H1 (cell line): ENCODE measurements around the gene XAGE3. TPM values are rescaled to one million over a fixed set of nuclear protein-coding genes. Genes with fewer than 3 reads are reported as not detected.

Source experiments
- CTCF ChIA-PET: fragments of 300-600 bp; sonication (Branson Sonifier 250); formaldehyde crosslinking; loops from one replicate; lab custom pipeline; 2021; ENCODE audit not compliant: partially characterized antibody; lab: Charles Lee
- POLR2A ChIA-PET: fragments of 300-600 bp; sonication (Branson Sonifier 250); formaldehyde crosslinking; loops from one replicate; lab custom pipeline; 2021; ENCODE audit warnings: inconsistent platforms; ENCODE audit not compliant: partially characterized antibody; lab: Charles Lee
- DNase-seq, 2 experiments: peaks; one replicate each; pipeline versions ENCODE4 v3.0.0 to v3.0.0-alpha.2; 2010 to 2022; ENCODE audit warnings: low spot score in 2 of 2, low read depth in 1 of 2, mixed read lengths in 1 of 2
- FAIRE-seq: peaks from 2 replicates; lab custom pipeline; 2011; peaks lifted over from hg19 to GRCh38; lab: Jason Lieb, UNC
- H2AFZ ChIP-seq: 2 replicates; pipeline ENCODE4 v1.8.1; 2012; ENCODE audit warnings: low read length, inconsistent platforms
- H2AK5ac ChIP-seq: 2 replicates; pipeline ENCODE4 v1.6.1; 2013; ENCODE audit warnings: low read depth, low read length
- H2BK120ac ChIP-seq: replicated peaks from 2 replicates; pipeline ENCODE3; 2013; ENCODE audit warnings: low read depth, low read length, inconsistent platforms
- H2BK12ac ChIP-seq: 2 replicates; pipeline ENCODE4 v1.6.1; 2013; ENCODE audit warnings: low read depth, low read length
- H2BK15ac ChIP-seq: 2 replicates; pipeline ENCODE4 v1.6.1; 2013; ENCODE audit warnings: low read length
- H2BK20ac ChIP-seq: 2 replicates; pipeline ENCODE4 v1.6.1; 2013; ENCODE audit warnings: low read length
- H2BK5ac ChIP-seq: 2 replicates; pipeline ENCODE4 v1.6.1; 2013; ENCODE audit warnings: low read depth, low read length
- H3K14ac ChIP-seq: 2 replicates; pipeline ENCODE4 v1.6.1; 2013; ENCODE audit warnings: inconsistent platforms; ENCODE audit not compliant: insufficient read length
- H3K18ac ChIP-seq: 2 replicates; pipeline ENCODE4 v1.6.1; 2013; ENCODE audit warnings: low read length; ENCODE audit errors: extremely low read depth
- H3K23ac ChIP-seq: 2 replicates; pipeline ENCODE4 v1.6.1; 2013; ENCODE audit warnings: inconsistent platforms; ENCODE audit not compliant: insufficient read length
- H3K23me2 ChIP-seq: 2 replicates; pipeline ENCODE4 v1.6.1; 2013; ENCODE audit warnings: low read depth, low read length
- H3K27ac ChIP-seq: 2 replicates; pipeline ENCODE4 v1.6.1; 2011; ENCODE audit warnings: low read depth, low read length, inconsistent platforms
- H3K27me3 ChIP-seq, 4 experiments: replicated peaks in 1 of 4; 1 replicate in 1 of 4; 2 replicates in 3 of 4; pipeline versions ENCODE4 v1.6.1 to v1.8.1; 2011 to 2013; ENCODE audit warnings: low read length in 3 of 4, mild to moderate bottlenecking in 3 of 4, inconsistent platforms in 2 of 4, mixed read lengths in 2 of 4, moderate library complexity in 1 of 4; ENCODE audit not compliant: control insufficient read depth in 3 of 4, insufficient read depth in 3 of 4; ENCODE audit errors: extremely low read depth in 1 of 4
- H3K36me3 ChIP-seq, 4 experiments: 2 replicates each; pipeline versions ENCODE4 v1.6.1 to v1.8.1; 2011 to 2013; ENCODE audit warnings: mild to moderate bottlenecking in 4 of 4, low read length in 3 of 4, moderate library complexity in 2 of 4, control low read depth in 1 of 4, inconsistent platforms in 1 of 4; ENCODE audit not compliant: insufficient read depth in 4 of 4, control insufficient read depth in 2 of 4
- H3K4ac ChIP-seq: replicated peaks from 2 replicates; pipeline ENCODE3; 2013; ENCODE audit warnings: low read length, low read depth, mixed read lengths, inconsistent platforms; ENCODE audit not compliant: insufficient read length
- H3K4me1 ChIP-seq, 4 experiments: replicated peaks in 1 of 4; 1 replicate in 1 of 4; 2 replicates in 3 of 4; pipeline versions ENCODE4 v1.6.1 to v1.8.1; 2011 to 2013; ENCODE audit warnings: low read length in 3 of 4, inconsistent platforms in 2 of 4, mixed read lengths in 1 of 4; ENCODE audit not compliant: insufficient read depth in 4 of 4, control insufficient read depth in 3 of 4
- H3K4me2 ChIP-seq, 2 experiments: 2 replicates each; pipeline versions ENCODE4 v1.6.1 to v1.8.1; 2011 to 2013; ENCODE audit warnings: low read depth in 2 of 2, low read length in 2 of 2, control low read depth in 1 of 2, inconsistent platforms in 1 of 2, mild to moderate bottlenecking in 1 of 2; ENCODE audit not compliant: insufficient read depth in 1 of 2
- H3K4me3 ChIP-seq, 4 experiments: fragments of 200-600, 300-600 bp in 1 of 4; sonication (generic), shearing (Covaris generic), sonication (Bioruptor Twin) in 1 of 4; 2 replicates each; pipeline versions ENCODE4 v1.5.1 to v1.8.1; 2011 to 2016; ENCODE audit warnings: low read length in 4 of 4, low read depth in 3 of 4, control low read depth in 2 of 4, inconsistent platforms in 2 of 4, mild to moderate bottlenecking in 2 of 4, mixed read lengths in 1 of 4, moderate library complexity in 1 of 4; ENCODE audit not compliant: insufficient read depth in 2 of 4; ENCODE audit errors: extremely low read depth in 1 of 4
- H3K56ac ChIP-seq: replicated peaks from 2 replicates; pipeline ENCODE3; 2013; ENCODE audit warnings: low read depth, mild to moderate bottlenecking, mixed read lengths, low read length, inconsistent platforms; ENCODE audit not compliant: insufficient read length
- H3K79me1 ChIP-seq: 2 replicates; pipeline ENCODE4 v1.6.1; 2013; ENCODE audit warnings: low read depth, low read length, control low read depth
- H3K79me2 ChIP-seq, 2 experiments: 2 replicates each; pipeline versions ENCODE4 v1.6.1 to v1.8.1; 2012 to 2013; ENCODE audit warnings: low read length in 2 of 2, mild to moderate bottlenecking in 2 of 2, inconsistent platforms in 1 of 2; ENCODE audit not compliant: insufficient read depth in 2 of 2, control insufficient read depth in 1 of 2
- H3K9ac ChIP-seq, 4 experiments: replicated peaks in 1 of 4; 1 replicate in 1 of 4; 2 replicates in 3 of 4; pipeline versions ENCODE4 v1.6.1 to v1.8.1; 2011 to 2013; ENCODE audit warnings: low read depth in 3 of 4, low read length in 3 of 4, control low read depth in 2 of 4, mild to moderate bottlenecking in 2 of 4, moderate library complexity in 2 of 4, inconsistent platforms in 1 of 4; ENCODE audit errors: extremely low read depth in 1 of 4
- H3K9me3 ChIP-seq, 2 experiments: 2 replicates each; pipeline versions ENCODE4 v1.6.1 to v1.8.1; 2012 to 2013; ENCODE audit warnings: mild to moderate bottlenecking in 2 of 2, moderate library complexity in 2 of 2, control low read depth in 1 of 2, inconsistent platforms in 1 of 2, low read depth in 1 of 2, low read length in 1 of 2, mixed read lengths in 1 of 2; ENCODE audit not compliant: insufficient read depth in 2 of 2
- H4K20me1 ChIP-seq, 2 experiments: replicated peaks in 1 of 2; 2 replicates each; pipeline versions ENCODE3 to v1.8.1; 2011 to 2013; ENCODE audit warnings: inconsistent platforms in 2 of 2, low read length in 2 of 2, mild to moderate bottlenecking in 1 of 2; ENCODE audit not compliant: insufficient read depth in 2 of 2, control insufficient read depth in 1 of 2
- H4K5ac ChIP-seq: 2 replicates; pipeline ENCODE4 v1.6.1; 2013; ENCODE audit warnings: low read length, low read depth, mixed read lengths, inconsistent platforms; ENCODE audit not compliant: insufficient read length
- H4K8ac ChIP-seq: 2 replicates; pipeline ENCODE4 v1.8.0; 2013; ENCODE audit warnings: mild to moderate bottlenecking, moderate library complexity, low read length, inconsistent platforms; ENCODE audit not compliant: insufficient read depth; ENCODE audit errors: extremely low read depth
- H4K91ac ChIP-seq: replicated peaks from 2 replicates; pipeline ENCODE3; 2013; ENCODE audit warnings: low read length, mixed read lengths, inconsistent platforms; ENCODE audit not compliant: insufficient read length
- ASH2L ChIP-seq: fragments of 200-600, 300-600 bp; sonication (generic); IDR thresholded peaks from one replicate; pipeline ENCODE4 v1.7.1; 2017; ENCODE audit warnings: low read length
- CEBPB ChIP-seq: IDR thresholded peaks from 2 replicates; pipeline ENCODE4 v1.6.1; 2012; ENCODE audit warnings: low read depth, low read length
- CREB1 ChIP-seq: IDR thresholded peaks from 2 replicates; pipeline ENCODE4 v1.6.1; 2012; ENCODE audit warnings: inconsistent platforms
- SIRT6 ChIP-seq: IDR thresholded peaks from one replicate; pipeline ENCODE4 v1.7.1; 2012; ENCODE audit warnings: low read length, inconsistent platforms
- SIX5 ChIP-seq: IDR thresholded peaks from 2 replicates; pipeline ENCODE4 v1.6.1; 2011; ENCODE audit warnings: mild to moderate bottlenecking, low read depth, low read length
- SP2 ChIP-seq: IDR thresholded peaks from 2 replicates; pipeline ENCODE4 v1.6.1; 2012; ENCODE audit warnings: mild to moderate bottlenecking, low read length, inconsistent platforms
- WGBS, 2 experiments: shearing (Covaris generic) in 1 of 2; methylation state at CpG; one replicate each; pipeline versions ENCODE4 v1.1.6 to v1.1.7; 2013 to 2015; ENCODE audit warnings: low lambda C conversion rate in 2 of 2, mixed read lengths in 2 of 2, inconsistent platforms in 1 of 2, low coverage in 1 of 2, missing lambda C conversion rate in 1 of 2; ENCODE audit not compliant: insufficient replicate concordance in 2 of 2, insufficient coverage in 1 of 2, insufficient read length in 1 of 2; ENCODE audit errors: extremely low coverage in 1 of 2, missing lambda C conversion rate in 1 of 2; 5-methylcytosine and 5-hydroxymethylcytosine counted together
- polyA plus RNA-seq, 7 experiments: library from polyadenylated mRNA; depleted of rRNA in 3 of 7; stranded (reverse) in 5 of 7; unstranded in 2 of 7; fragments of >200 nt in 5 of 7; fragments of 200-250 nt in 2 of 7; gene quantifications; 1 replicate in 5 of 7; 2 replicates in 1 of 7; 4 replicates in 1 of 7; pipeline versions ENCODE4 v1.2.1 to v1.2.3, GENCODE V29; 2011 to 2013; ENCODE audit warnings: missing spikeins in 2 of 7, mixed read lengths in 2 of 7
- total RNA-seq: library from RNA; stranded (reverse); fragmentation: NEBNext Ultra II Directional; extraction: Animal tissue kit (Norgen Biotek cat#: 25700); gene quantifications from 2 replicates; pipeline ENCODE4 v1.2.1, GENCODE V29; 2021
- TF ChIP-seq, protein P1 (sequence below): IDR thresholded peaks from 2 replicates; pipeline ENCODE4 v1.6.1; 2011; ENCODE audit warnings: low read length, improper control_type of control experiment
- TF ChIP-seq, protein P2 (sequence below): IDR thresholded peaks from 2 replicates; pipeline ENCODE4 v1.6.1; 2012; ENCODE audit warnings: low read length, inconsistent platforms

Gene XAGE3
- total and polyA plus RNA-seq, 2 of the 8 experiments (the other 6 are each of a cell fraction or from before 2014, with no cell fraction given) = not detected

DNA sequence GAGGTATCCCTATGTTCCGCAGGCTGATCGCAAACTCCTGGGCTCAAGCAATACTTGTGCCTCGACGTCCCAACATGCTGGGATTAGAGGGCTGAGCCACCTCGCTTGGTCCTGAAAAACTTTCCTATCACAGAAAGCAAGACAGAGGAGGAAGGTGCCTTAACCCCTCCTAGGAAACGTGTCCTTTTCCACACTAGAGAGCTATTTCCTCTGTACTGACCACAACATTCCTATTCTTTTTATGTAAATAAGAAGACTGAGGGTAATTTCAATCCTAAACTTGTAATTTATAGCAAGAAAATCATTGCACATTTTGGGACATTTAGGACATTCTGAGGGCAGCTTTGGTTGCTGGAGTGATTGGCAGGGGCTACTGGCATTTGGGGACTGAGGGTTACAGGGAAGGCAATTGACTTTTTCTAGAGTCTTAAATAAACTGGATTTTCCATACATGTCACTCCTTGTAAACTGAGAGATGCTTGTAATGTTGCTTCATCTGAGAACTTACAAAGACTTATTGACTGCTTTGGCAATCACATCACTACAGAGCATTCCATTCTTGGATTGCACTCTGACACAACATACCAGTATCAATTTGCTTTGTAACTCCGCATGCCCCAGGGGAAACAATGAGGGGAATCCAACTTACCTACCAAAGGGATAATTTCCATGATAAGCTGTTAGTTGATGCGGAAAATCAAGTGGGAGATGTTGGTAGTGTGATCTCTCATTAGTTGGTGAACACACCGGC, 15.6 kb downstream of the XAGE3 start:
- Histone ChIP-seq H3K18ac (no peak overlapping the region), H3K56ac (no peak overlapping the region), H3K4me3 (no peak overlapping the region), H3K79me1 (no peaks in the 10 kb centered on the region), H3K23me2 (no peaks in the 10 kb centered on the region), H3K4me2 (no peak overlapping the region), H2BK20ac (no peak overlapping the region), H2BK120ac (no peak overlapping the region), H2BK5ac (no peak overlapping the region), H4K20me1 (no peaks in the 10 kb centered on the region), H2BK12ac (no peak overlapping the region), H3K23ac (no peak overlapping the region), H3K4ac (no peak overlapping the region), H3K27me3 (no peaks in the 10 kb centered on the region), H2AFZ (no peak overlapping the region), H4K91ac (no peak overlapping the region), H3K14ac (no peak overlapping the region), H3K36me3 (no peaks in the 10 kb centered on the region), H3K27ac (no peak overlapping the region), H4K5ac (no peak overlapping the region), H3K79me2 (no peaks in the 10 kb centered on the region), H2BK15ac (no peak overlapping the region), H2AK5ac (no peak overlapping the region), H4K8ac (no peak overlapping the region), H3K9ac (no peak overlapping the region), H3K4me1 (no peaks in the 10 kb centered on the region), H3K9me3 (peaks cover 4 to 22% of the 10 kb centered on the region in 2 experiments; a peak in 2 of 4 replicates)
- POLR2A ChIA-PET = no interaction called here
- WGBS, 2 experiments = 84% methylated on average over 9 of the region's 9 CpGs; no CpG with 5 or more reads in 1 of the 2 experiments
- CTCF ChIA-PET = no interaction called here
- DNase-seq (no peak), FAIRE-seq (no peak)
- TF ChIP-seq, protein P1, sequence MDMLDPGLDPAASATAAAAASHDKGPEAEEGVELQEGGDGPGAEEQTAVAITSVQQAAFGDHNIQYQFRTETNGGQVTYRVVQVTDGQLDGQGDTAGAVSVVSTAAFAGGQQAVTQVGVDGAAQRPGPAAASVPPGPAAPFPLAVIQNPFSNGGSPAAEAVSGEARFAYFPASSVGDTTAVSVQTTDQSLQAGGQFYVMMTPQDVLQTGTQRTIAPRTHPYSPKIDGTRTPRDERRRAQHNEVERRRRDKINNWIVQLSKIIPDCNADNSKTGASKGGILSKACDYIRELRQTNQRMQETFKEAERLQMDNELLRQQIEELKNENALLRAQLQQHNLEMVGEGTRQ = no peak
- TF ChIP-seq ASH2L = no peak
- no peak for TF ChIP-seq SIX5
- no peak for TF ChIP-seq SIRT6
- TF ChIP-seq, protein P2, sequence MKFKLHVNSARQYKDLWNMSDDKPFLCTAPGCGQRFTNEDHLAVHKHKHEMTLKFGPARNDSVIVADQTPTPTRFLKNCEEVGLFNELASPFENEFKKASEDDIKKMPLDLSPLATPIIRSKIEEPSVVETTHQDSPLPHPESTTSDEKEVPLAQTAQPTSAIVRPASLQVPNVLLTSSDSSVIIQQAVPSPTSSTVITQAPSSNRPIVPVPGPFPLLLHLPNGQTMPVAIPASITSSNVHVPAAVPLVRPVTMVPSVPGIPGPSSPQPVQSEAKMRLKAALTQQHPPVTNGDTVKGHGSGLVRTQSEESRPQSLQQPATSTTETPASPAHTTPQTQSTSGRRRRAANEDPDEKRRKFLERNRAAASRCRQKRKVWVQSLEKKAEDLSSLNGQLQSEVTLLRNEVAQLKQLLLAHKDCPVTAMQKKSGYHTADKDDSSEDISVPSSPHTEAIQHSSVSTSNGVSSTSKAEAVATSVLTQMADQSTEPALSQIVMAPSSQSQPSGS = no peak
- TF ChIP-seq SP2 = no peak
- TF ChIP-seq CREB1 = no peak
- TF ChIP-seq CEBPB = no peak
